ENCODE data around the gene LTBR. TPM values are rescaled to one million over a fixed set of nuclear protein-coding genes. Genes with fewer than 3 reads are reported as not detected.

The LTBR gene
- polyA plus RNA-seq, 3 donors = 56.4 to 108 (median 60.6) TPM

GRCh38 chr12:6407236-6407954 is 23.4 kb downstream of the LTBR start:
- H3K4me1 ChIP-seq (ENCODE audit: control insufficient read depth in 1 of 2, insufficient read depth in 2 of 2, low read length in 2 of 2) = no peaks in the 10 kb centered on the region
- no peak overlapping the region for H3K4me3 ChIP-seq (replicated peaks in 1 of 3; ENCODE audit: low read depth in 2 of 3, low read length in 3 of 3)
- no peaks in the 10 kb centered on the region for H3K36me3 ChIP-seq (replicated peaks in 1 of 2; ENCODE audit: control insufficient read depth in 1 of 2, insufficient read depth in 2 of 2, low read length in 2 of 2)
- no peaks in the 10 kb centered on the region for H3K9me3 ChIP-seq (replicated peaks in 1 of 2; ENCODE audit: control insufficient read depth in 1 of 2, insufficient read depth in 1 of 2, low read length in 2 of 2)
- H3K4me1 Mint-ChIP-seq = no peaks in the 10 kb centered on the region
- no peak overlapping the region for H3K4me2 ChIP-seq (replicated peaks; ENCODE audit: extremely low read depth, low read length, poor library complexity, severe bottlenecking)
- H3K27me3 ChIP-seq (ENCODE audit: control insufficient read depth in 2 of 2, insufficient read depth in 2 of 2, low read length in 2 of 2) = no peaks in the 10 kb centered on the region
- H3K27me3 Mint-ChIP-seq (ENCODE audit: low read depth in 3 of 3) = peaks cover 0 to 2% (median 2%) of the 10 kb centered on the region in 3 donors
- H3K27ac ChIP-seq (ENCODE audit: low read depth in 1 of 2, low read length in 2 of 2) = no peak overlapping the region
- H3K79me2 ChIP-seq (ENCODE audit: insufficient read depth, low read length) = no peaks in the 10 kb centered on the region
- intact Hi-C loops (cut with micrococcal nuclease) = no loop called here
- peaks cover 5% of the 10 kb centered on the region in 2 donors for H3K36me3 Mint-ChIP-seq
- no peak overlapping the region for H2AFZ ChIP-seq (ENCODE audit: insufficient read depth, low read depth, low read length, poor library complexity, severe bottlenecking)
- no peak overlapping the region for H3K27ac Mint-ChIP-seq
- no peak for TF ChIP-seq CTCF (IDR thresholded peaks at IDR 0.05)
- DNase-seq = no peak
- no peaks in the 10 kb centered on the region for H4K20me1 ChIP-seq (ENCODE audit: insufficient read depth, low read length)
- peaks cover 0 to 3% (median 0%) of the 10 kb centered on the region in 7 donors for H3K9me3 Mint-ChIP-seq
- no peak overlapping the region for H3K4me3 Mint-ChIP-seq
- WGBS (ENCODE audit: insufficient coverage) = 100% methylated on average over 3 of the region's 10 CpGs
- H3K9ac ChIP-seq (ENCODE audit: insufficient read depth, low read length, poor library complexity, severe bottlenecking) = no peak overlapping the region

GRCh38 chr12:6416596-6416995 is 32.6 kb downstream of the LTBR start:
- H3K9me3 Mint-ChIP-seq = peaks cover 0 to 6% (median 3%) of the 10 kb centered on the region in 7 donors
- Histone ChIP-seq H3K9ac (ENCODE audit: insufficient read depth, low read length, poor library complexity, severe bottlenecking) (no peak overlapping the region), H3K27ac (ENCODE audit: low read depth in 1 of 2, low read length in 2 of 2) (peak overlapping the region; percentile 63 to 79), H3K4me2 (replicated peaks; ENCODE audit: extremely low read depth, low read length, poor library complexity, severe bottlenecking) (peak overlapping the region; percentile 39), H2AFZ (ENCODE audit: insufficient read depth, low read depth, low read length, poor library complexity, severe bottlenecking) (no peak overlapping the region), H3K79me2 (ENCODE audit: insufficient read depth, low read length) (no peaks in the 10 kb centered on the region), H3K27me3 (ENCODE audit: control insufficient read depth in 2 of 2, insufficient read depth in 2 of 2, low read length in 2 of 2) (no peaks in the 10 kb centered on the region), H3K9me3 (replicated peaks in 1 of 2; ENCODE audit: control insufficient read depth in 1 of 2, insufficient read depth in 1 of 2, low read length in 2 of 2) (peaks cover 0 to 5% of the 10 kb centered on the region in 2 donors), H3K4me3 (replicated peaks in 1 of 3; ENCODE audit: low read depth in 2 of 3, low read length in 3 of 3) (peak overlapping the region in 1 of 3 experiments; percentile 22), H4K20me1 (ENCODE audit: insufficient read depth, low read length) (no peaks in the 10 kb centered on the region), H3K36me3 (replicated peaks in 1 of 2; ENCODE audit: control insufficient read depth in 1 of 2, insufficient read depth in 2 of 2, low read length in 2 of 2) (no peaks in the 10 kb centered on the region), H3K4me1 (ENCODE audit: control insufficient read depth in 1 of 2, insufficient read depth in 2 of 2, low read length in 2 of 2) (peaks cover 23 to 37% of the 10 kb centered on the region in 2 donors)
- peak overlapping the region in 1 of 2 donors; percentile 75 for H3K4me3 Mint-ChIP-seq
- H3K36me3 Mint-ChIP-seq = peaks cover 3 to 5% of the 10 kb centered on the region in 2 donors
- peak overlapping the region; percentile 82 to 93 (median 90) for H3K27ac Mint-ChIP-seq
- 0% methylated on average over 3 of the region's 3 CpGs for WGBS (ENCODE audit: insufficient coverage)
- TF ChIP-seq CTCF (IDR thresholded peaks at IDR 0.05) = no peak
- H3K27me3 Mint-ChIP-seq (ENCODE audit: low read depth in 3 of 3) = peaks cover 0 to 4% (median 0%) of the 10 kb centered on the region in 3 donors
- peaks cover 41% of the 10 kb centered on the region for H3K4me1 Mint-ChIP-seq
- peak; percentile 79 to 88 (median 87) for DNase-seq
- intact Hi-C loops (cut with micrococcal nuclease) = no loop called here

Measured in CD14-positive monocyte (primary cell).